Measurements from ENCODE around the gene ARG2. TPM values are rescaled to one million over a fixed set of nuclear protein-coding genes. Genes with fewer than 3 reads are reported as not detected.

Gene ARG2
- total RNA-seq, 4 donors from 2014 or later: 0.51 to 3.7 (median 2.8) TPM; not detected in 1

DNA sequence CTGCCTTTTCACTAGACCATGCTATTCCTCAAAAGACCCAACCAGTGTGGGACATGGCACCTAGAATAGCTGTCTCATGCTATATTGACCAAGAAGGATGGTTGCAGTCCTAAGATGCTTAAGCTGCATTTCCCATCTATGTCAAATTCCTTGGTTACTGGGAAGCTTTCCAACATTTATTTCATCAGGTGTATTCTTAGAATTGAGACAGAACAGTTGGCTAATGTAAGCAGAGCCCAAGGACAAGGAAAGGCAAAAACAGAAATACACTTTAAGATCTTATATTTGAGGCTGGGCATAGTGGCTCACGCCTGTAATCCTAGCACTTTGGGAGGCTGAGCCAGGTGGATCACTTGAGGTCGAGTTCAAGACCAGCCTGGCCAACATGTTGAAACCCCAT is 24.7 kb downstream of the ARG2 start:
- intact Hi-C loops (cut with DNase I; ENCODE audit: low total_unique reads): no loop called here
- Histone ChIP-seq H3K36me3 (no peaks in the 10 kb centered on the region), H3K27me3 (no peaks in the 10 kb centered on the region), H3K9me3 (no peaks in the 10 kb centered on the region), H3K4me3 (no peak overlapping the region), H3K27ac (no peak overlapping the region), H3K4me1 (no peaks in the 10 kb centered on the region)
- DNase-seq: no peak
- TF ChIP-seq POLR2A (IDR thresholded peaks at IDR 0.05): no peak
- TF ChIP-seq, protein P1, sequence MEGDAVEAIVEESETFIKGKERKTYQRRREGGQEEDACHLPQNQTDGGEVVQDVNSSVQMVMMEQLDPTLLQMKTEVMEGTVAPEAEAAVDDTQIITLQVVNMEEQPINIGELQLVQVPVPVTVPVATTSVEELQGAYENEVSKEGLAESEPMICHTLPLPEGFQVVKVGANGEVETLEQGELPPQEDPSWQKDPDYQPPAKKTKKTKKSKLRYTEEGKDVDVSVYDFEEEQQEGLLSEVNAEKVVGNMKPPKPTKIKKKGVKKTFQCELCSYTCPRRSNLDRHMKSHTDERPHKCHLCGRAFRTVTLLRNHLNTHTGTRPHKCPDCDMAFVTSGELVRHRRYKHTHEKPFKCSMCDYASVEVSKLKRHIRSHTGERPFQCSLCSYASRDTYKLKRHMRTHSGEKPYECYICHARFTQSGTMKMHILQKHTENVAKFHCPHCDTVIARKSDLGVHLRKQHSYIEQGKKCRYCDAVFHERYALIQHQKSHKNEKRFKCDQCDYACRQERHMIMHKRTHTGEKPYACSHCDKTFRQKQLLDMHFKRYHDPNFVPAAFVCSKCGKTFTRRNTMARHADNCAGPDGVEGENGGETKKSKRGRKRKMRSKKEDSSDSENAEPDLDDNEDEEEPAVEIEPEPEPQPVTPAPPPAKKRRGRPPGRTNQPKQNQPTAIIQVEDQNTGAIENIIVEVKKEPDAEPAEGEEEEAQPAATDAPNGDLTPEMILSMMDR (IDR thresholded peaks at IDR 0.05): no peak

DNA sequence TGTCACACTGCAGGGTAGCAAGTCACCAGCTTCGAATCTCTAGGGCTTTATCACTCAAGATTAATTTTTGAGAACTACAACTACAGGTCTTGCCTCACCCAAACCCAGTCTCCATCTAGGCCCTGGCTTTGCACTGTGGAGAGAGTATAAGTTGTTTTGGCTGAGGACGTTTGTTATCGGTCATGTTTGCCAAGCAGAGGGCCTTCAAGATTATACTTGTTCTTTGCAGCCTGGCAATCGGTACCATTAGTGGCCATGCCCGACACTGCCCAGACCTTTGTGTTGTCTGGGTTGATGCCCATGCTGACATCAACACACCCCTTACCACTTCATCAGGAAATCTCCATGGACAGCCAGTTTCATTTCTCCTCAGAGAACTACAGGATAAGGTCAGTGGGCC is 25.7 kb downstream of the ARG2 start:
- Histone ChIP-seq H3K36me3 (no peaks in the 10 kb centered on the region), H3K4me1 (no peaks in the 10 kb centered on the region), H3K27ac (no peak overlapping the region), H3K27me3 (no peaks in the 10 kb centered on the region), H3K9me3 (no peaks in the 10 kb centered on the region), H3K4me3 (no peak overlapping the region)
- no peak for DNase-seq
- TF ChIP-seq, protein P1 (IDR thresholded peaks at IDR 0.05): no peak
- TF ChIP-seq POLR2A (IDR thresholded peaks at IDR 0.05): no peak
- intact Hi-C loops (cut with DNase I; ENCODE audit: low total_unique reads): no loop called here

DNA sequence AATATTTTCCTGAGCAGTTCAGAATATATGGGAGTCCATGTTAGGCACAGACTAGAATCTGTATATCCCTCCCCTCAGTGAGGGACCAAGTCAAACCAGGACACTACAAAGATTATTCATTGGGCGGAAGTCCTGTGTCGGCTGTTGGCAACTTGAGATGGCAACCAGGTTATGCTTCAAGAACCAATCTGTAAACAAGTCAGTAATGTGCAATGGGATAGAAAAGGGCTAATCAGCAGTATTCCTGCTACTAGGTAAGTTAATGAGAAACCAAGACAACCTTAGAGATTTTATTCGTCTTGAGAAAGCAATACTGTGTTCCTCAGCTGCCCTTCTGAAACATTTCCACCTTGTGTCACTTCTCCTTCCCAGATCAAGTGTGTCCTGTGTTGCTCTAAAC is 26.4 kb downstream of the ARG2 start:
- no peak overlapping the region for H3K4me3 ChIP-seq
- H3K4me1 ChIP-seq: no peaks in the 10 kb centered on the region
- H3K27ac ChIP-seq: no peak overlapping the region
- TF ChIP-seq, protein P1 (IDR thresholded peaks at IDR 0.05): no peak
- TF ChIP-seq POLR2A (IDR thresholded peaks at IDR 0.05): no peak
- intact Hi-C loops (cut with DNase I; ENCODE audit: low total_unique reads): no loop called here
- no peaks in the 10 kb centered on the region for H3K9me3 ChIP-seq
- no peak for DNase-seq
- no peaks in the 10 kb centered on the region for H3K27me3 ChIP-seq
- H3K36me3 ChIP-seq: no peaks in the 10 kb centered on the region

DNA sequence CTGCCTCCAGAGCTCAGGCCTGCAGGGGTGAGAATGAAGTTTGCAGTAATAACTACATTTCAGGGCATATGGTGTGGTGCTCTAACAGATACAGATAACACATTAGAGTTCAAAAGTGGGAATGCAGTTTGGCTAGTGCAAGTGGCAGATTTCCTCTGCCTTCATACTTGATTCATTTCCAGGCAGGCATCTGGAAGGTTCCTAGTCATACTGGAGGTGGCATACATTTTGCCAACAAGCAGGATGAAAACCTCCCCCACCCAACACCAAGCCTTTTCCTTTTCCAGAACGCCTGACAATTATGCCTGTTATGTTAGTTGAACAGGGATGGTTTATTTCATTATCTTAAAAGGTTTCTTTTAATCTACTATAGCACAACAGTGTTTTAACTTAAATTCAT is 30.4 kb downstream of the ARG2 start:
- intact Hi-C loops (cut with DNase I; ENCODE audit: low total_unique reads): no loop called here

DNA sequence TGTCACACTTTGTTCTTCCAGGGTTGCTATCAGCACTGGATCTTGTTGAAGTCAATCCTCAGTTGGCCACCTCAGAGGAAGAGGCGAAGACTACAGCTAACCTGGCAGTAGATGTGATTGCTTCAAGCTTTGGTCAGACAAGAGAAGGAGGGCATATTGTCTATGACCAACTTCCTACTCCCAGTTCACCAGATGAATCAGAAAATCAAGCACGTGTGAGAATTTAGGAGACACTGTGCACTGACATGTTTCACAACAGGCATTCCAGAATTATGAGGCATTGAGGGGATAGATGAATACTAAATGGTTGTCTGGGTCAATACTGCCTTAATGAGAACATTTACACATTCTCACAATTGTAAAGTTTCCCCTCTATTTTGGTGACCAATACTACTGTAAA is 31.0 kb downstream of the ARG2 start:
- H3K4me3 ChIP-seq: no peak overlapping the region

More for the DNA sequence above, 30.4 kb downstream of the ARG2 start:
- Histone ChIP-seq H3K9me3 (no peaks in the 10 kb centered on the region), H3K4me1 (no peaks in the 10 kb centered on the region), H3K36me3 (no peaks in the 10 kb centered on the region), H3K27ac (no peak overlapping the region), H3K27me3 (no peaks in the 10 kb centered on the region), H3K4me3 (no peak overlapping the region)
- TF ChIP-seq, protein P1 (IDR thresholded peaks at IDR 0.05): no peak
- no peak for TF ChIP-seq POLR2A (IDR thresholded peaks at IDR 0.05)
- DNase-seq: no peak

More for the DNA sequence above, 31.0 kb downstream of the ARG2 start:
- intact Hi-C loops (cut with DNase I; ENCODE audit: low total_unique reads): no loop called here
- no peak for DNase-seq
- Histone ChIP-seq H3K27me3 (no peaks in the 10 kb centered on the region), H3K4me1 (no peaks in the 10 kb centered on the region), H3K9me3 (no peaks in the 10 kb centered on the region), H3K36me3 (no peaks in the 10 kb centered on the region), H3K27ac (no peak overlapping the region)
- TF ChIP-seq, protein P1 (IDR thresholded peaks at IDR 0.05): no peak
- no peak for TF ChIP-seq POLR2A (IDR thresholded peaks at IDR 0.05)

All from uterus (tissue), 4 donors.